GM11168 (cell line): ENCODE results near the gene CAND2.
"Not testable (repeated sequence)": the region's sequence is repeated elsewhere in the genome, so short reads cannot be mapped to it uniquely, and the experiment has no call there.

ENCODE experiments used
- in situ Hi-C: fragments of 300-500 bp; cut with MboI; formaldehyde crosslinking; loops from one replicate; pipeline ENCODE4 v1.12.0; 2022; ENCODE audit warnings: low sequenced_read_pairs; ENCODE audit not compliant: unreplicated experiment

The CAND2 gene

GRCh38 chr3:12845811-12846210, 49.3 kb downstream of the CAND2 start:
- in situ Hi-C loops, result no loop called here

GRCh38 chr3:12852201-12852600, 55.7 kb downstream of the CAND2 start:
- in situ Hi-C loops, result no loop called here

GRCh38 chr3:12853847-12854246, 57.4 kb downstream of the CAND2 start:
- in situ Hi-C loops, result not testable (repeated sequence)

GRCh38 chr3:12854565-12854964, 58.1 kb downstream of the CAND2 start:
- in situ Hi-C loops, result no loop called here

GRCh38 chr3:12856626-12857025, 60.1 kb downstream of the CAND2 start:
- in situ Hi-C loops, result loop anchor here (5.0 kb wide), 1 partner anchor 41 kb away; no protein-coding TSS in a partner anchor

- in situ Hi-C loops, result loop anchor here (5.0 kb wide), 1 partner anchor 37 kb away; no protein-coding TSS in a partner anchor
Observed at GRCh38 chr3:12859840-12860239, 63.4 kb downstream of the CAND2 start.

- in situ Hi-C loops, result no loop called here
Observed at GRCh38 chr3:12861611-12862010, 65.1 kb downstream of the CAND2 start.

- in situ Hi-C loops, result no loop called here
Observed at GRCh38 chr3:12862387-12862786, 65.9 kb downstream of the CAND2 start.

GRCh38 chr3:12865271-12865670, 68.8 kb downstream of the CAND2 start:
- in situ Hi-C loops, result no loop called here

- in situ Hi-C loops, result no loop called here
Observed at GRCh38 chr3:12866836-12867235, 70.4 kb downstream of the CAND2 start.

GRCh38 chr3:12868039-12869034, 71.9 kb downstream of the CAND2 start:
- in situ Hi-C loops, result no loop called here

- in situ Hi-C loops, result no loop called here
Observed at GRCh38 chr3:12869035-12869621, 72.6 kb downstream of the CAND2 start.

- in situ Hi-C loops, result loop anchor here (5.0 kb wide), 1 partner anchor 959 kb away; no protein-coding TSS in a partner anchor
Observed at GRCh38 chr3:12870942-12871341, 74.5 kb downstream of the CAND2 start.

GRCh38 chr3:12871404-12871983, 75.0 kb downstream of the CAND2 start:
- in situ Hi-C loops, result loop anchor here (5.0 kb wide), 1 partner anchor 959 kb away; no protein-coding TSS in a partner anchor

GRCh38 chr3:12875857-12876836, 79.7 kb downstream of the CAND2 start:
- in situ Hi-C loops, result no loop called here

- in situ Hi-C loops, result no loop called here
Observed at GRCh38 chr3:12877040-12877439, 80.6 kb downstream of the CAND2 start.

GRCh38 chr3:12878141-12878574, 81.7 kb downstream of the CAND2 start:
- in situ Hi-C loops, result no loop called here

GRCh38 chr3:12878758-12879157, 82.3 kb downstream of the CAND2 start:
- in situ Hi-C loops, result not testable (repeated sequence)

- in situ Hi-C loops, result no loop called here
Observed at GRCh38 chr3:12879191-12879815, 82.8 kb downstream of the CAND2 start.
